HCT116 (cell line): ENCODE results near the gene LRCH3.

Experiments
- POLR2A ChIP-seq: IDR thresholded peaks from 2 replicates; pipeline ENCODE4 v1.7.0; 2011; ENCODE audit warnings: borderline replicate concordance; ENCODE audit not compliant: insufficient read depth, insufficient read length; ENCODE audit errors: extremely low read depth
- ZNF274 ChIP-seq: fragments of 200-500 bp; sonication (Bioruptor generic); IDR thresholded peaks from 2 replicates; pipeline ENCODE4 v1.6.1; 2014; ENCODE audit warnings: mild to moderate bottlenecking, low read depth, low read length, inconsistent platforms
- TF ChIP-seq, protein P1 (sequence below), 3 experiments: fragments of 200-600 bp in 1 of 3; sonication (generic) in 1 of 3; IDR thresholded peaks in 2 of 3; conservative IDR thresholded peaks in 1 of 3; 2 replicates each; pipeline ENCODE4 v1.5.1; 2012 to 2017; ENCODE audit warnings: low read depth in 2 of 3, low read length in 2 of 3, antibody characterized with exemption in 1 of 3, borderline replicate concordance in 1 of 3, control low read depth in 1 of 3, mild to moderate bottlenecking in 1 of 3, mixed read lengths in 1 of 3, mixed run types in 1 of 3, moderate library complexity in 1 of 3; ENCODE audit not compliant: insufficient read depth in 1 of 3

DNA sequence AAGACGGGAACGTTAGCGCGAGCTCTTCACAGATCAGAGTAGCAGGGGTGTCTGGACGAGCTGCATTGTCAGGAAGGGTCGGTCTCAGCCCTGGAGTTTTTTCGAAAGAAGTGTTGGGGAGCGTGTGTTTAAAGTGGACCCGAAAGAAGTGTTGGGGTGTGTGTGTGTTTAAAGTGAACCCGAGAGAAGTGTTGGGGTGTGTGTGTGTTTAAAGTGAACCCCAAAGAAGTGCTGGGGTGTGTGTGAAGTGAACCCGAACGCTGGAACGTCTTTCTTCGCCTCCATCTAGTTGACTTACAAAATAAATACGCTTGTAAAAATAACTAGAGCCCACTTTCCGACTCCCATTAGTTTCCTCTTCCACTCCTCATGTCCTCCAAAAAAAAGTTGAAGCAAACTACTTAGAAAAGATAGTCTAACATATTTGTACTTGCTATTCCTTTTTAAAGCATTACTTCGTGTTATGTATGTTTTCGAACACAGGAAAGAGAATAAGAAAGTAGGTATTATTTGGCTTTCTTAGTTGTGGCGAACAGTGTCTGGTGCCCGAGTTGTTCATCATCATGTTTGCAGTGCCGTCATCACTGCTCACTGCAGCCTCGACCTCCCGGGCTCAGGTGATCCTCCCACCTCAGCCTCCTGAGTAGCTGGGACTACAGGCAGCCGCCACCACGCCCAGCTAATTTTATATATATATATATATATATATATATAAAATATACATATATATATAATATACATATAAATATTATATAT is 1.0 kb downstream of the LRCH3 start:
- TF ChIP-seq ZNF274 (no peak), POLR2A (no peak)
- TF ChIP-seq, protein P1, sequence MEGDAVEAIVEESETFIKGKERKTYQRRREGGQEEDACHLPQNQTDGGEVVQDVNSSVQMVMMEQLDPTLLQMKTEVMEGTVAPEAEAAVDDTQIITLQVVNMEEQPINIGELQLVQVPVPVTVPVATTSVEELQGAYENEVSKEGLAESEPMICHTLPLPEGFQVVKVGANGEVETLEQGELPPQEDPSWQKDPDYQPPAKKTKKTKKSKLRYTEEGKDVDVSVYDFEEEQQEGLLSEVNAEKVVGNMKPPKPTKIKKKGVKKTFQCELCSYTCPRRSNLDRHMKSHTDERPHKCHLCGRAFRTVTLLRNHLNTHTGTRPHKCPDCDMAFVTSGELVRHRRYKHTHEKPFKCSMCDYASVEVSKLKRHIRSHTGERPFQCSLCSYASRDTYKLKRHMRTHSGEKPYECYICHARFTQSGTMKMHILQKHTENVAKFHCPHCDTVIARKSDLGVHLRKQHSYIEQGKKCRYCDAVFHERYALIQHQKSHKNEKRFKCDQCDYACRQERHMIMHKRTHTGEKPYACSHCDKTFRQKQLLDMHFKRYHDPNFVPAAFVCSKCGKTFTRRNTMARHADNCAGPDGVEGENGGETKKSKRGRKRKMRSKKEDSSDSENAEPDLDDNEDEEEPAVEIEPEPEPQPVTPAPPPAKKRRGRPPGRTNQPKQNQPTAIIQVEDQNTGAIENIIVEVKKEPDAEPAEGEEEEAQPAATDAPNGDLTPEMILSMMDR (IDR thresholded peaks at IDR 0.05 in 2 of 3, conservative IDR thresholded peaks at IDR 0.05 in 1 of 3; ENCODE audit: borderline replicate concordance in 1 of 3, insufficient read depth in 1 of 3, low read depth in 2 of 3, low read length in 2 of 3) = no peak
